Activated effector memory CD4-positive, alpha-beta T cell treated with Interleukin-2 at 50 U/mL for 16 hours (primary cell): ENCODE results near the gene IRX6.

ENCODE experiments used
- DNase-seq: peaks from one replicate; pipeline ENCODE4 v3.0.0-alpha.2; 2020

Gene IRX6

DNA sequence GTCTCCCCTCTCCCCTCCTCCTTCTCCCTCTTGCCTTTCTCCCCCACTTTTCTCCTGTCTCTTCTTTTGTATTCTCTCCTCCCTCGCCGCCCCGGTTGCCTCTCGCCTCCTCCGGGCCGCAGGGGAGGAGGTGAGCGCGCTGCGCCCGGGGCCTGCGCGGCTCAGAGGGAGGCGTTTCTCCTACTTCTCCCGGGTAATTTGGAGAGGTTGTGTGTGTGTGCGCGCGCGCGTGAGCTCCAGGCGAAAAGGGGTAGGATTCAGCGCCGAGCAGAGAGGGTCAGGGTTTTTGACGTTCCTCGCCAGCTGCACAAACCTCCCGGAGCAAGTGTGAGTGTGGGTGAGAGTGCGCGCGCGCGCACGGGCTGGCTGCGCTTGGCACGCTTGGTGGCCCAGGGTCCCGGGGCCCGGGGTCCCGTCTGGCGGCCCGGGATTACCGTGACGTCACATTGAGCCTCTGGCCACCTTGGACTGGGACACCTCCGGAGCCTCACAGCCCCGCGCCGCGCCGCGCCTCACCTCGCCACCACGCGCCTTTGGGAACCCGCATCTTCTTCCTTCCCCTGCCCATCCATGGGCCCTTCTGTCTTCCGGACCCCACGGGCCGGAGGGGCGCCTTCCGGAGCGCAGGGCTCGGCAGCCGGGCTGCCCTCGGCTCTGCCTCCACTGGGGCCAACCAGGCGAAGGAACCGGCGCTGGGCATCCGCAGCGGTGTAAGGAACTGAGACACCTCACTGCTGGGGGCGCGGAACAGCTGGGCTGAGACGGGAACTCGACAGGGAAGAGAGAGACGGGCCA is 479 bp downstream of the IRX6 start:
- DNase-seq = no peak

DNA sequence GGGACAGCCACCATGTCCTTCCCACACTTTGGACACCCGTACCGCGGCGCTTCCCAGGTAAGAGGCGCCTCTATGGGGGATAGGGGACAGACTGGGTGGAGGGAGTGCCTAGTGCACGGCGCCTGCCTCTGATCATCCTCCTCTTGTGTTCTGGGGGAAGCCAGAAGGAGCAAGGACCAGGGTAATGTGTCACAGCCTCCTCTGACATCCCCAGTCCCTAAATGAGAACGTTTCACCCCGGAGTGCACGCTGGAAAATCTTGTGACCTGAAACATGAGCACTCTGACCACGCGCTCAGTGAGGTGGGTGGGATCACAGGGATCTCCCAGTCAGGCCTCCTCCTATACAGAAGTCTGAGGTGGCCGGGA is 1.1 kb downstream of the IRX6 start:
- DNase-seq = no peak

DNA sequence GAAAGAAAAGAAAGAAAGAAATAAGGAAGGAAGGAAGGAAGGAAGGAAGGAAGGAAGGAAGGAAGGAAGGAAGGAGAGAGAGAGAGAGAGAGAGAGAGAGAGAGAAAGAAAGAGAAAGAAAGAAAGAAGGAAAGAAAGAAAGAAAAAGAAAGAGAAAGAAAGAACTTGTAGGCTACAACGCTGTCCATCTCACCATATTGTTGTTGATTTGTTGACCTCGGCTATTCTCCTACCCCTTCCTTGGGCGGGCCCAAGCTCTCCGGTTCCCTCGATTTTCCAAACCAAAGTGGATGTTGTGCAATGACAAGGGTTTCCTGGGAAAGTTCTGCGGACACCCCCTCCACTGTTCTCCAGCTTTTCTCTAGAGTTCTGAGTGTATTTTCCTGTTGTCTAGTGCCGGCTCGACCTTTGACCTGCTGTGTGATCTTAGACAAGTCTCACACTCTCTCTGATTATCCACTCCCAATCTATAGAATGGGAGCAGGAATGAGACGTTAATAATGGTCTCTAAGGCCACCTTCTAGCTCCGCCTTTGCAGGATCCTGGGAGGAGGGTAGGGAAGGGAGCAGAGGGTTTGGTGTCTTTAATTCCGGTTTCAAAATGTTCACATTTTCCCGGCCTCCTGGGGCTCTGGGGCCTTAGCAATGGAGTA is 1.6 kb downstream of the IRX6 start:
- DNase-seq = no peak

DNA sequence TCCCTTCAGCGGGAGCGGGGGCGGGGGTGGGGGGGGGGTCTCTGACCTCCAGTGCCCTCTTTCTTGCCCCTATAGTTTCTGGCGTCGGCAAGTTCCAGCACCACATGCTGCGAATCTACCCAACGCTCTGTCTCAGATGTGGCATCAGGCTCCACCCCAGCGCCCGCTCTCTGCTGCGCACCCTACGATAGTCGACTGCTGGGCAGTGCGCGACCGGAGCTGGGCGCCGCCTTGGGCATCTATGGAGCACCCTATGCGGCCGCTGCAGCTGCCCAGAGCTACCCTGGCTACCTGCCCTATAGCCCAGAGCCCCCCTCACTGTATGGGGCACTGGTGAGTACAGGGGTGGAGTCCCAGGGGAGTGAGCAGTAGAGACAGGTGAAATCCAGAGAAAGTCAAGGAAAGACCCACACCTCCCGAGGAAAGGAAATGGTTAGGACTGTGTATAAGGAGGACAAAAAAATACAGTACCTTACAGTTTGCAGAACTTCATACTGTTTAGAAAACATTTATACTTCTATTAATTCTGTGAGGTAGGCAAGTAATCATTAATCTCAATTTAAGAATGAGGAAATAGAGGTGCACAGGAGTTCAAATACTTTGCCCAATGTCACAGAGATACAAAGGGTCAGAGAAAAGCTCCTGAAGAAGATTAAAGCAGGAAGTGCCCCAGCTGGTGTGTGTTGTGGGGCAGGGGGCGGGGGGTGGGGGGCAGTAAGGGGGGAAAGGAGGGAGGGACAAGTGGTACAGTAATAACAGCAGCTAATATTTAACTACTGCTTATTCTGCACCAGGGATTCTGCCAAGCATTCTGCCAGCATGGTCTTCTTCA is 2.5 kb downstream of the IRX6 start:
- no peak for DNase-seq

DNA sequence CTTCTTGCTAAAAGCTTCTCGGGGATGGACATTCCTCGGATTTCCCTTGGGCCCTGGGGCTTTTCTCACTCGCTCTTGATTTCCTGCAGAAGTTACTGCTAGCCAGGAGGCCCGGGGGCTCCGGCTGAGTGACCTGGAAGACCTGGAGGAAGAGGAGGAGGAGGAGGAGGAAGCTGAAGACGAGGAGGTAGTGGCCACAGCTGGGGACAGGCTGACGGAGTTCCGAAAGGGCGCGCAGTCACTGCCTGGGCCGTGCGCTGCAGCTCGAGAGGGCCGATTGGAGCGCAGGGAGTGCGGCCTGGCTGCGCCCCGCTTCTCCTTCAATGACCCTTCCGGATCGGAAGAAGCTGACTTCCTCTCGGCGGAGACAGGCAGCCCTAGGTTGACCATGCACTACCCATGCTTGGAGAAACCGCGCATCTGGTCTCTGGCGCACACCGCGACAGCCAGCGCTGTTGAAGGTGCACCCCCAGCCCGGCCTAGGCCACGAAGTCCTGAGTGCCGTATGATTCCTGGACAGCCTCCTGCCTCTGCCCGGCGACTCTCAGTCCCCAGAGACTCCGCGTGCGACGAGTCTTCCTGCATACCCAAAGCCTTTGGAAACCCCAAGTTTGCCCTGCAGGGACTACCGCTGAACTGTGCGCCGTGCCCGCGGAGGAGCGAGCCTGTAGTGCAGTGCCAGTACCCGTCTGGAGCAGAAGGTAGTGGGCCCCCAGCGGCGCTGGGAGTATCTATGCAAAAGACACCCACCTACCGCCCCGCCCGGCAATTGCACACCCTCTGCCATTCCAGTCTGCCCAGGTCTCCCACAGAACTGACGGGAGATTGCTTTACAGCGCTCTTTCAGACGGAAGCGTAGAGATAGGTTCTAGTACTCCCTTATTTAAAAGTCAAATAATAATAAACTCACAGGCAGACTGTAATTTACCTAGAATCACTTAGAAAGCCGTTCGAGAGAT is 4.9 kb downstream of the IRX6 start:
- DNase-seq = no peak

DNA sequence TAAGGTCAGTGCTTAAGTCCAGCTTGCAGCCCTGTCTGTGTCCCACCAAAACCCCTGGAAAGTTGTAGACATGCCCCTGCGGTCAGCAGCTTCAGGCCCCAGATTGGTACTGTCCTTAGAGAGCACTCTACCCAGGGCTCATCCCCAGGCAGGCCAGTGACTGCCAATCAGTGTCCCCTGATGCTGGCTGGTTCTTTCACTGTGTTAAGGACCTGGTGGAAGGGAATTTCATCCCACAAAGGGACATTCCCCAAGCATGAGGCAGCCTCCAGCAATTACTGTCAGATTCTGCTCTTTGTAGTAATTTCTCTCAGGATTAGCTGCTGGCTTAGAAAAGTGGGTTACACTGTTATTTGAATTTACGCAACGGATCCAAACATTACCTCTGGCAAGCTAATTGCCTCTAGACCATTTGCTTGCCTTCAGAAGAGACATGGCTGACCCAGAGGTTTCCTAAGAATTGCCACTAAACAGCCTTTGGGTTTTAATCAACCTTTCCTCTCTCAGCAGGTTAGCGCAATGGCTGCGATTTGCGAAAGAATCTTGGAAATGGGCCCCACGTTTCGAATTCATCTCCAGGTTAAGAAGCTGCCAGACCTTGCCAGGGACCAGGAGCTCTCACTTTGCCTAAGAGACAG is 5.9 kb downstream of the IRX6 start:
- DNase-seq = no peak

DNA sequence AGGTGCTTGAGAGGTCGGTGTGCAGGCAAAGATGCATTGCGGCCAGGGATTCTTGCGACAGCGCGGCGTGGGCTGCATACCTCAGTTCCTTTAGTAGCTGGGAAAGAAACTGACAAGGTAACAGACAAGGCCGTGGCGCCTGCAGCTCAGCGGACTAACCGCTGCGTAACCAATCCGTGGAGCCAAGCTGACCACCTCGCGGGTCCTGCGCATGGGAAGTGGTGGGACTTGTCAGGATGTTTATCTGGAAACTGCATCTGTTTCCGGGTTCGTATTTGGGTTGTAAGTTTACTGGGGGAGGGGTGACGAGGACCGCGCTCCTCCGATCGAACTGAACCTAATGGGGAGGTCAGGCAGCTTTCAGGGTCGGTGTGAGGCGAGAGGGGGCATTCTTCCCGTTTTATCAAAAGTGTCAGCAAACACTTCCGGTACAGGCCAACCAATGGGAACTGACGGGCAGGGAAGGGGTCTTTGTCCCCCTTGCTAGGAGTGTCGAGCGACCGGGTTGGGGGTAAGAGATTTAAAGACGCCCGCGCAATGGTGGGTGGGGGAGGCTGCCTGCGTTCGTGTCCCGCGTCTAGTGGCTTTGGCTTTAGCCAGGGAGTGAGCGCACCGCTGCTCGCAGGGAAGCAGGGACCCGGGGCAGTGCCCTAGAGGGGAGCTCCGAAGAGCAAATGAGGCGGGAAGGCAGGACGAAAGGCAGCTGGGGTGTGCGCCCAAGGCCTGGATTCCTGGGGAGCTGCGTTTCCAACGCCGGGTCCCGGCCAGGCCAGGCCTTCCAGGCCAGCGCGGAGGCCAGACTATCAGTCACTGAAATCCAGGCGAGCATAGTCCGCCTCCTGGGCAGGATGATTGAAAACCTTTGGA is 7.0 kb downstream of the IRX6 start:
- DNase-seq = no peak

DNA sequence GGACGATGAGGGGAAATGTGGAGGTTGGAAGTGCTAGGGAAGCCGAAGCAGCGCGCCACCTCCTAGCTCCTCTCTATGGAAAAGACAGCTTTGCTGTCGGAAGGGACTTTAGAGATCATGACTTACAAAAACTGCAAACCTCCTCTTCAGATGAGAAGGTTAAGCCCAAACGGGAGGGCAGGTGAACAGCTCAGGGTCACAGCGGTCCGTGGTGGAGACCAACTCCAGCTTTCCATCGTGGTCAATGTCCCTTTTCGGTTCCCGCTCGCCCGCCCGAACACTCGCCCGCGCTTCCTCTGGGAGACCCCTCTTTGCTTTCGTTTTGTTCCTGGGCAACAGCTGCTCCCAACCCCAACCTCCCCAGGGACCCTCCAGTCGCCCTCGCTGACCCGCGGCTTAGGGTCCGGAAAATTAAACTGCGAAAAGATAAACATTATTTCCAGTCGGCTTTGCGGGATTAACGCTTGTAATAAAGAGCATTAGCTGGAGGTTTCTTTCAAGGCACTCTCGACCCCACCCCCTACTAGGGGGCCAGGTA is 7.7 kb downstream of the IRX6 start:
- no peak for DNase-seq

DNA sequence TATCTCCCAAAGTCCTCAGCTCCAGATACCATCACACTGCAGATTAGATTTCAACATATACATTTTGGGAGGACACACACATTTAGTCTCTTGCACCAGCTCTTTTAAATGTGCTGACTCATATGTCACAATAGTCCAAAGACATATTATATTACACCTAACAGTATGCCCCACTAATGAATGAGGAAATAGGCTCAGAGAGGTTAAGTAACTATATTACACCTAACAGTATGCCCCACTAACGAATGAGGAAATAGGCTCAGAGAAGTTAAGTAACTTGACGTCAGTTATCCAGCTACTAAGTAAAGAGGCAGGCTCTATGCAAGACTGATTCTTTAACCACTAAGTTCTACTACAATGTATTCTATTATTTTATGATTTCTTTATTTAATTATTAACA is 9.7 kb downstream of the IRX6 start:
- DNase-seq = no peak

DNA sequence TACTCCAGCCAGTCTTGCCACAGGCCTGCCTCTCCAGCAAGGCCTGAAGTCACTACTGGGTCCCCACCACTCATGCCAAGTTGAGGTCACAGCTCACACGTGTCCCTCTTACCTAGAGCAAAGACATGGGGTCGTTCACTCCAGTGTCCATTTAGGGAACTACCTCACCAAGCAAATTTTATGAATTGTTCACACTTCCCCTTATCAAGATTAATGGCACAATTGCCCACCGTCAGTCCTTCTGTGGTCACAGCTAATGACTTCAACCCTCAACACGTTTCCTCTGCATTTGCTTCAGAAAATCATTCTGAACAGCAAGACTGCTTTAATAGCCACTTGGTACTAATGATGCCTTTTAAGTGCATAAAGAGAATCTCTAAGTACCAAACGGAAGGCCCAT is 14.6 kb downstream of the IRX6 start:
- DNase-seq = no peak

DNA sequence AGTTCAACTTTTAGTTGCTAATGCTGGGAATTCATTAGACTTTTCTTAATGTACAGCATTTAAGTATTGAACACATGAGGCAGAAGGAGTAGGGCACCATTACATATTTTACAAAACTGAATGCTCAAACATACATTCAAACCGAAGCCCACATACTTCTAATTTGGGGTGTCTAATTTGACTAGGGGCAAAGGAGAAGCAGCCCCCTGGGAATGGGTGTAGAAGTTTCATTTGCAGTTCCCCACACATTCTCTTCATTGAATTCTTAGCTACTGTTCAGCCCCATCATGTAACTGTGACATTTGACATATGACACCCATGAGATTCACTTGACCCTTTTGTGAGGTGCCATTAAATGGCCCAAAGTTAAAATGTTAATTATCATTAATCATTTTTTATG is 16.4 kb downstream of the IRX6 start:
- no peak for DNase-seq

DNA sequence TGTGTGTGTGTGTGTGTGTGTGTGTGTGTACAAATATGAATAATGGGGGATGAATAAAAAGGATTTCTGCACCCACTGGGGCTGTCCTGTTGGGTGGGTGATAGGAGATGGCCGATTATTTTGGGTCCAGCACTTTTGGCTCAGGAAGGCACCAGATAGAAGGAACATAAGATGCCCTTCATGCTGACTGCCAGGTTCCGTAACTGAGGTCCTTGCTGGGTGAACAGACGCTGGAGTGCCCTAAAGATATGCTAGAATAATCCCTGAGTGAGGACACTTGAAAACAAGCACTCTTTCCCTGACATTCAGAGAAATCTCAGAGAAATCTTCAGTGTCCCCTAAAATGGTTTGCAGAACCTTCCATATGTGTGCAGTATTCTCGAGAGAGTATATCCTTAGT is 17.7 kb downstream of the IRX6 start:
- no peak for DNase-seq

DNA sequence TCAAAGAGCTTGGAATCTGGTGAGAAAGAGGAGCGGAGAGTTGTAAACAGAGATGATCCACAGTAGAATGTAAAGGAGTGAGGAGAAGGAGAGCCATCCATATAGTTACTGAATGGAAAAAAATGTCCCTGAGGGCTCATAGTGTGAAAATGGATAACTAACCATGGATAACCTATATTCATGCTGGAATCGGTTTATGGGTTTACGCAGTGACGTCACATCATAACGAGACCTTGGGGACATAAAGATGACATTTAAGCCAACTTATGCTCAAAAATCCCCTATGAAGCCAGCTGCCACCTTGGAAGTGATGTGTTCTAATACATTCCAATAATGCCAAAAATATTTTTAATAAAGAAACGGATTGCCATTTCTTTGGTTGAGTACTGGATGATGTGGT is 22.5 kb downstream of the IRX6 start:
- no peak for DNase-seq

DNA sequence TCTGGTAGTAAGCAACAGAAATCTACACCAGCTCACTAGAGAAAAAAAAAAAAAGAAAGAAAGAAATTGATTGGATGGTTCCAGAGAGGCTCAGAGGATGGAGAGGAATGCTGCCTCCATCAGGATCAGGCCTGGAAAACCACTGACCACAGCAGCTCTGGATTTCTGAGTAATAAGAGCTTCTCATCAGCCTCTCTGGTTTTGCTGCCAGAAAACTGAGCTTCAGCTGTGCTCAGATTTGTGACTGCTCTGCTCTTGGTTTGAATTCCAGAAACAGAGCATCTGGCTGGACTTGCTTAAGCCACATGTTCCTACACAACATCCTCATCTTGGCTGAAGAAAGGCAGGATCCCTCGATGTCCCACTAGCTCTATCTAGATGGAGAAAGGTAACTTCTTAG is 25.9 kb downstream of the IRX6 start:
- DNase-seq = no peak

DNA sequence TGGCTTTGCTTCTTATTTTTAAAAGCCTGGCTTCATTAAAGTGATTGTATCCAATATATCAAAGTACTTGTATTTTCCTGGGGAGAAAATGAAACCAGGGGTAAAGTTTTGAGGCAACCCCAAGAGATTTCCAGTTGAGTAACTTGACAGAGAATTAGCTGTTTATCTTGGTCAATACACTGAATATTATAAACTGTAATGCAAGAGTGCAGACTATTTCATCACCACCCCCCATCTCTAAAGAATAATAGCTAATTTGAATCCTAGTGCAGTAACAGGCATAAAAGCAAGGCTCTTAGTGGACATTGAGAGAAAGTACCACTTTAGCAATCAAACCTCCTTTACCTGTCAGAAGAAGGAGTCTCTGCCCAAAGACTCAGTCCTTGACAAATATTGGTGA is 27.0 kb downstream of the IRX6 start:
- no peak for DNase-seq

DNA sequence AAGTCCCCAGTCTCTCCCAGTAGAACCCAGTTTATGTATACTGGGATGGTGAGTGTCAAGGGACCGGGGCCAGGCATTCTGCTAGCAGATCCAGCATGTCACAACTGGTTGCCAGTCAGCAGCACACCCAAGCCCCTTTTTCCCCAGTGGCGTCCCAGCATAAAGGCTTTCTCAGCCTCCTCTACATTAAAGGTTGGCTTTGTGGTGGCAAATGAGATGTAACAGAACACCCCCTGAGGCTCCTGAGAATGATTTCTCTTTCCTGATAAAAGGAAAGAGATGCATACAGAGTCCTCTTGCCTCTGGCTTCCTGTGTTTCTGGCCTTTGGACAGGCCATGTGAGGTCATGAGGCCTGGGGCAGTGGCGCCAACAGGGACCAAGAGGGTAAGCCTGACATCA is 27.9 kb downstream of the IRX6 start:
- DNase-seq = no peak

DNA sequence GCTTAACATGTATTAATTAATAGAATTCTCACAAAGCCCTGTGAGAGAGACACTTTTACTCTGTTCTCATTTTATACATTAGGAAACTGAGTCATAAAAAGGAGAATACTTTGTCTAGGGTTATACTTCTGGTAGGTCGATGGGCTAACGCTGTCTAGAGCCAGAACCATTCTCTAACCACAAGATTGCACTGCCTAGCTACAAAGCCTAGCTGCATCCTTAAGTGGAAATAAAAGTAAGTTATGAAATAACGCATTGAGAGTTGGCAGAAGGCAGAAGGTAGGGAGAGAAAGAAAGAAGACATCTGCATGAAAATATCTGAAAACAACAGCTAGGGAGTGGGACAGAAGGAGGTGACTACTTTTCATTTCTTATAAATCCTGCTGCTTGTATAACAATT is 33.2 kb downstream of the IRX6 start:
- DNase-seq = no peak

DNA sequence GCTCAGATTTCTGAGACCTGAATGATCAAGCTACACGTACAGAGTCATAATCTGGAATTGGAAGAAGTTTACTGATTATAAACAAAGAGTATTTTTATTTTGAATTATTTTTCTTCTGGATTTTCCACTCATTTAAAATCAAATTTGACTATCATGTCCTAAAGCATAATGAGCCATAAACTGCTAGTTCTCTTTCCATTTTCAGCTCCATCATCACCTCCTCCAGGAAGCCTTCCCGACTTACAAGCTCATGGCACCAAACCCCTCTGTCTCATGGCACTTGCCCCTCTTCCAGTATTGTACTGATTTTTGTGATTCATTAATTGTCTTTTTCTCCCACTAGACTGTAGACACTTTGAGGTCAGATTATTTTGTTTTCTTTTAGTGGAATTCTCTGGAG is 35.9 kb downstream of the IRX6 start:
- DNase-seq = no peak

DNA sequence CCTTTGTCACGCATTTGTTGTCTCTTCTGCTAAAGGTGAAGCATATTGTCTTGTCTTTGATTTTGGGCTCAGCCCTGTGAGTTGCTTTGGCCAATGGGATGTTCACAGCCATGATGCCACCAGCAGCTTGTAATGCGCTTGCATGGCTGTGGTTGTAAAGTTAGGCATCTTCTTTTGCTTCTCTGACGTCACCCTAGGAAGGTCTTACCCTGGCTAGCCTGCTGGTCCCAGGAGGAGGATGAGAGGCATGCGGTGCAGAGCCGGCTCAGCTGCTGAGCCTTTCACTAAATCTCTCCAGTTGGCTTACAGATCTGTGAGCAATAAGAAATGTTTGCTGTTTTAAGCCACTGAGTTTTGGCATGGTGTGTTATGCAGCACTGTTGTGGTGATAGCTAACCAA is 40.8 kb downstream of the IRX6 start:
- DNase-seq = no peak

DNA sequence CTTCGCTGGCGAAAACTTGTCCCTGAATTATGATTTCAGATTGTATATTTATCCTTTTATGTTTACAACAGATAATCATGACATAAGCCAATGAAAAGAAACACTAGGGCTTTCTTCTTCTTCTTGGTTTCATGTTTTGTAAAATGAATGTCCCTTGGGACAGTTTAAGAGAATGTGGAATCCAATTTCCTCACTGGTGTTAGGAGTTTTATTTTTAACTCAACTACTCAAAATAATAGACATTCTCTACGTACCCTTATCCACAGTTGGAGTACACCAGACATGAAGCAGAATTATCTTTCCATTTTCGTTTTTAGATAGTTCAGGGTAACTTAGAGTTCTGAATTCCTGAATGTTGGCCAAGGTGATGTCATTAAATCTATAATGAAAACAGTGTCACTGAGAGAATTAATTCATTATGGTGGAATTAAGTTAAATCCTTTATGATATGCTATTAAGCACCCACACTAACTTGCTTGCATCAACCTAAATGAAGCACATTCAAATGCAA is 43.4 kb downstream of the IRX6 start:
- DNase-seq = no peak
